Right hindlimb (tissue), 1 donor: ENCODE data around the gene SLC16A5.
"Not testable (repeated sequence)": the region's sequence is repeated elsewhere in the genome, so short reads cannot be mapped to it uniquely, and the experiment has no call there.

Experiments
- DNase-seq: peaks from one replicate; pipeline ENCODE4 v3.0.0-alpha.2; 2018

Gene SLC16A5

GRCh38 chr17:75113798-75114551 is 26.2 kb downstream of the SLC16A5 start:
- DNase-seq: peak; percentile 91

- DNase-seq: no peak
Measured at GRCh38 chr17:75114552-75115314, 27.0 kb downstream of the SLC16A5 start.

GRCh38 chr17:75115555-75115954 is 27.8 kb downstream of the SLC16A5 start:
- DNase-seq: no peak

GRCh38 chr17:75116737-75117136 is 29.0 kb downstream of the SLC16A5 start:
- no peak for DNase-seq

GRCh38 chr17:75118307-75118706 is 30.6 kb downstream of the SLC16A5 start:
- DNase-seq: no peak

GRCh38 chr17:75124041-75124818 is 36.5 kb downstream of the SLC16A5 start:
- no peak for DNase-seq

GRCh38 chr17:75124819-75125162 is 37.0 kb downstream of the SLC16A5 start:
- DNase-seq: no peak

GRCh38 chr17:75125984-75126383 is 38.2 kb downstream of the SLC16A5 start:
- no peak for DNase-seq

GRCh38 chr17:75126954-75127353 is 39.2 kb downstream of the SLC16A5 start:
- no peak for DNase-seq

GRCh38 chr17:75127936-75128335 is 40.2 kb downstream of the SLC16A5 start:
- not testable (repeated sequence) for DNase-seq

- no peak for DNase-seq
Measured at GRCh38 chr17:75128694-75129505, 41.1 kb downstream of the SLC16A5 start.

- DNase-seq: no peak
Measured at GRCh38 chr17:75129576-75129975, 41.8 kb downstream of the SLC16A5 start.

- DNase-seq: no peak
Measured at GRCh38 chr17:75130059-75130631, 42.4 kb downstream of the SLC16A5 start.

GRCh38 chr17:75130632-75131277 is 43.0 kb downstream of the SLC16A5 start:
- peak; percentile 80 for DNase-seq

- DNase-seq: peak; percentile 92
Measured at GRCh38 chr17:75131278-75132017, 43.7 kb downstream of the SLC16A5 start, which contains the start of gene NT5C. NT5C (minus strand) TSS chr17:75131742; CDS start chr17:75131707, 35 bp downstream.

- DNase-seq: not testable (repeated sequence)
Measured at GRCh38 chr17:75132018-75133000, 44.6 kb downstream of the SLC16A5 start.

GRCh38 chr17:75133001-75133400 is 45.2 kb downstream of the SLC16A5 start:
- DNase-seq: no peak

GRCh38 chr17:75133607-75134347 is 46.0 kb downstream of the SLC16A5 start:
- DNase-seq: not testable (repeated sequence)

- DNase-seq: no peak
Measured at GRCh38 chr17:75135452-75135851, 47.7 kb downstream of the SLC16A5 start.
